Anterior cingulate cortex (tissue), 58 donors: ENCODE data around the gene CRELD1.
"Not testable (repeated sequence)": the region's sequence is repeated elsewhere in the genome, so short reads cannot be mapped to it uniquely, and the experiment has no call there.

Experiments
- DNase-seq, 58 donors: peaks; one replicate each; lab custom pipeline; 2025; lab: John Stamatoyannopoulos, UW

The CRELD1 gene

GRCh38 chr3:9933561-9934234 is at the start of gene CRELD1:
CRELD1 (plus strand) TSS chr3:9933834; CDS start chr3:9934439, 605 bp downstream.
- DNase-seq, result peak; percentile 81 to 99 (median 96)

- no peak for DNase-seq
Measured at GRCh38 chr3:9884555-9885165, 49.0 kb upstream of the CRELD1 start.

- DNase-seq, result no peak
Measured at GRCh38 chr3:9886328-9886727, 47.3 kb upstream of the CRELD1 start.

GRCh38 chr3:9887480-9887879 is 46.2 kb upstream of the CRELD1 start:
- DNase-seq, result no peak

- no peak for DNase-seq
Measured at GRCh38 chr3:9888540-9888939, 45.1 kb upstream of the CRELD1 start.

- no peak for DNase-seq
Measured at GRCh38 chr3:9889405-9889804, 44.2 kb upstream of the CRELD1 start.

GRCh38 chr3:9890249-9891071 is 43.2 kb upstream of the CRELD1 start, which contains the start of gene JAGN1:
JAGN1 (plus strand) TSS chr3:9890610; CDS start chr3:9890723, 113 bp downstream.
- DNase-seq, result peak; percentile 8 to 94 (median 86)

GRCh38 chr3:9891072-9891622 is 42.5 kb upstream of the CRELD1 start:
- no peak for DNase-seq

GRCh38 chr3:9893739-9894138 is 39.9 kb upstream of the CRELD1 start:
- DNase-seq, result no peak

- not testable (repeated sequence) for DNase-seq
Measured at GRCh38 chr3:9895715-9896114, 37.9 kb upstream of the CRELD1 start.

GRCh38 chr3:9896755-9897407 is 36.8 kb upstream of the CRELD1 start:
- DNase-seq, result not testable (repeated sequence)

GRCh38 chr3:9897408-9898372 is 35.9 kb upstream of the CRELD1 start:
- no peak for DNase-seq

- no peak for DNase-seq
Measured at GRCh38 chr3:9898467-9899241, 35.0 kb upstream of the CRELD1 start.

GRCh38 chr3:9899289-9899791 is 34.3 kb upstream of the CRELD1 start:
- no peak for DNase-seq

- not testable (repeated sequence) for DNase-seq
Measured at GRCh38 chr3:9900965-9901415, 32.6 kb upstream of the CRELD1 start.

GRCh38 chr3:9901967-9902366 is 31.7 kb upstream of the CRELD1 start:
- no peak for DNase-seq

GRCh38 chr3:9902372-9903237 is 31.0 kb upstream of the CRELD1 start, which contains the start of gene IL17RE:
IL17RE (plus strand) TSS chr3:9902848; CDS start chr3:9902933, 85 bp downstream.
- peak in 1 of 58 donors; percentile 30 for DNase-seq
